Activated CD8-positive, alpha-beta memory T cell treated with anti-CD3 and anti-CD28 coated beads, Interleukin-2, amount 50 U/mL, for 1 hour (primary cell): Measurements from ENCODE around the gene AAR2.

ENCODE experiments used
- DNase-seq: peaks from one replicate; pipeline ENCODE4 v3.0.0-alpha.2; 2020; ENCODE audit errors: extremely low read depth

The AAR2 gene

GRCh38 chr20:36235892-36236785 lies at the start of gene AAR2:
TSS of gene AAR2 (plus strand) at chr20:36236478. CDS start at chr20:36239869, 3,391 bp downstream.
- peak; percentile 43 for DNase-seq

GRCh38 chr20:36193977-36194712 lies 42.1 kb upstream of the AAR2 start:
- no peak for DNase-seq

GRCh38 chr20:36196676-36197075 lies 39.6 kb upstream of the AAR2 start:
- DNase-seq, result no peak

GRCh38 chr20:36197271-36197670 lies 39.0 kb upstream of the AAR2 start:
- no peak for DNase-seq

GRCh38 chr20:36199345-36200257 lies 36.7 kb upstream of the AAR2 start:
- DNase-seq, result peak; percentile 7

- no peak for DNase-seq
Observed at GRCh38 chr20:36200451-36200850, 35.8 kb upstream of the AAR2 start.

- no peak for DNase-seq
Observed at GRCh38 chr20:36201198-36201597, 35.1 kb upstream of the AAR2 start.

- peak; percentile 19 for DNase-seq
Observed at GRCh38 chr20:36202891-36203338, 33.4 kb upstream of the AAR2 start.

GRCh38 chr20:36203861-36204260 lies 32.4 kb upstream of the AAR2 start:
- DNase-seq, result no peak

- no peak for DNase-seq
Observed at GRCh38 chr20:36205026-36205425, 31.3 kb upstream of the AAR2 start.

- no peak for DNase-seq
Observed at GRCh38 chr20:36206068-36206467, 30.2 kb upstream of the AAR2 start.

- DNase-seq, result no peak
Observed at GRCh38 chr20:36206641-36207040, 29.6 kb upstream of the AAR2 start.

GRCh38 chr20:36207602-36208001 lies 28.7 kb upstream of the AAR2 start:
- DNase-seq, result no peak

GRCh38 chr20:36208257-36208656 lies 28.0 kb upstream of the AAR2 start:
- no peak for DNase-seq

- no peak for DNase-seq
Observed at GRCh38 chr20:36210436-36211021, 25.7 kb upstream of the AAR2 start.

- DNase-seq, result no peak
Observed at GRCh38 chr20:36213362-36213761, 22.9 kb upstream of the AAR2 start.

- no peak for DNase-seq
Observed at GRCh38 chr20:36214684-36215256, 21.5 kb upstream of the AAR2 start.

GRCh38 chr20:36215778-36216177 lies 20.5 kb upstream of the AAR2 start:
- no peak for DNase-seq

- DNase-seq, result no peak
Observed at GRCh38 chr20:36216314-36217025, 19.8 kb upstream of the AAR2 start.

- DNase-seq, result no peak
Observed at GRCh38 chr20:36217226-36217625, 19.1 kb upstream of the AAR2 start.
